Putamen (tissue), 1 donor: ENCODE measurements around the gene ZDHHC11B.

Experiments
- DNase-seq: peaks from one replicate; pipeline ENCODE4 v3.0.0-alpha.2; 2016; ENCODE audit warnings: low spot score

Gene ZDHHC11B

DNA sequence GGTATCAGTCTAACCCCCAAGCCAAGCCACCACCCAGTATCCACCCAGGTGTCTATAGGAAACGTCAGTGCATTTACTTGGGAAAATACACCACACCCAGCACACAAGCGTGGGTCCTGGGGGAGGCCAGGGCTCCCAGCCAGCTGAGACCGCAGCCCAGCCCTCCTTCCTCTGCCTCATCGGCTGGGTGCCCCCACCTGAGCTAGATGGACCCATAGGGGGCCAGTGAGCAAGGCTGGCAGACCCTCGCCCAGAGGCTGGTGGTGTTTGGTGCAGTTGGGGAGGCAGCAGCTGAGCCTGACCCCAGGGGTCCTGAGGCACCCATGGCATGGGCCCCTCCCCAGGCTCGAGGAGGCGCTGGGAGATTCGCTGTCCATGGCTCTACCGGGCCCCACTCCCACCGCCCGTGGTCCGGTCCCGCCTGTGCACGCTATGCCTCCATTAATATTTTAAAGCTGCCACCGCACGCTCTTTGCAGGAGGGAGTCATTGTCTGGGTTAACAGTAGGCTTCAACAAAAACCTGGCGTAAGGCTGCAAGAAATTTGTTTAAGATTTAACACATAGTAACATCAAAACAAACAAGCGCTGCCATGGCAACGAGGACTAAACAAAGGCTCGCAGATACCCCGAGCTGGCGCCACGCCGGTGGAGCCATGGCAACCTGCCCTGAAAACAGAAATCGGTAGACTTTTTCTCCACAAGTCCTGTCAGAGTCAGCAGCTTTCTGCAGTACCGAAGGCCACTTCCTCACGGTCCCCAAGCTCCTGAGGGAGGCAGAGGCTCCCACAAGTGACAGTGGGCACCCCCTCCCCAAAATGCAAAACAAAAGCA, 112.0 kb downstream of the ZDHHC11B start:
- peak; percentile 60 for DNase-seq

DNA sequence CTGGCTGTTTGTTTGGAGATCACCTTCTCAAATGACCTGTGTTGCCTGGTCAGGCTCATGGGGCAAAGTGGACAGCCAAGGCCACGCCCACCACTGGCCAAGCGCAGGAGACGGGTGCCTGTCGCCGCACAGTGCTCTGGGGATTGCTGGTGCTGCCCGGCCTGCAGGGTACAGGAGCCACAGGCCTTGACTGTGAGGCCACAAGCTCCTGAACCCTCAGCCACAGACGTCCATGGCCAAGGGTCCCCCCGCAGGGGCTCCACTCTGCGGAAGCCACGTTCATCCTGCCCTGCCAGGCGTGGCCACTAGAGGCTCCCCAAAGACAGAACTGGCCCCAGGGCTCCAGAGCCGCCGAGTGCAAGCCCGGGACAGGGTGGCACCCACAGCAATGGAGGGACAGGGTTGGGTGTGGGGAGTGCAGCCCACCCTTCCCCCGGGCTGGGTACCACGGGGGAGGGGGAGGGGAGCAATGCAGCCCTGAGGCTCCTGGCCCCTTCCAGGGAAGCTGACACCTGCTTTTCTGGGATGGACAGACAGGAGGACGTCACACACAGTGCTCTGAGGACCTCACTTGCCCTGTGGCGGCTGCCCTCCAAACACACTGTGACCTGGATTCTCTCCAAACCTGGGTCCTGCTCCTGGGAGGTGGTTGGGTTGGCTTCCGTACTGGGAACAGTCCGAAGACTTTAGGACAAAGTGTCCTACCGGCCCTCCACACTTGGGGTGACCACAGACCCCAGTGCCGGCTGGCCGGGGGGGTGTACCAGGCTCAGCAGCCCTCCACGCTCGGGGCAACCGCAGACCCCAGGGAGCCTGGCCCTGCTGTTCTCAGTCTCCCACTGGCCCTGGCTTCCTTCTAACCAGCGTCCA, 112.8 kb downstream of the ZDHHC11B start:
- DNase-seq: peak; percentile 86

DNA sequence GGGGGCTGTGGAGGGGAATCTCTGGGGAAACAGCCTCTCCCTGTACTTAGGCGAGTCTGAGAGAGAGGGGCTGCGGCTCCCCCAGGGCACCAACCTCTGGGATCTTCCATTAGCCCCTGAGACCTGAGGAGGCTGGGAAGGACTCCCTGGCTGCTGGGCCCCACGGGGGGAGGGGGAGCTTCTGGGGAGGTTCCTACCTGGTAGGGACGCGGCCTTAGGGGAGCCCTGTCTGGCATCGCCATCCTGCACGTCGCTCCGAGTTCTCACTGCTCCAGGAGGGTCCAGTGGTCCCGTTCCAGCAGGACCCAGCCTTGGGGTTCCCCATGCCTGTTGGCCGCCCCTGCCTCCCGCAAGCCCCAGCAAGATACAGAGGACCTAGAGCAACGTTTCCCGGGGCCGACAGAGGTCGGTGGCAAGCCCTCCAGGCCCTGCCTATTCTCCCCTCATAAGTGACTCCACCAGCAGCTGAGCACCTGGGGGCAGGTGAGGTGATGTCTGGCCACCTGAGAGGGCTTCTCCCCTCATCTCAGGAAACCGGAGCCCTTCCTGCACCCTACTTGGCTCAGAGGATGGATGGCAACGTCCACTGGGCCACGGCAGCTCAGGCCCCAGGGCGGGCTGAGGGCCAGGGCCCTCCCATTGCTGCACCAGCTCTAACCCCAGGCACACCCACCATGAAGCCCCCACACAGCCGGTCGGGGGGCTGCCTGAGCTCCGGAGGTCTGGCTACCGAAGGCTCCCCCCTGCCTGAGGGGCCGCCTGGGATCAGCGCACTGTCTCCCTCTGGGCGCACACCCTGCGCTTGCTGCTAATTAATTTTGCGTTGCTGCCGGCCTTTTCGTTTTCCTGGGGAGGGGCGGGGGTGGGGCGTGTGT, 113.9 kb downstream of the ZDHHC11B start:
- DNase-seq: no peak

DNA sequence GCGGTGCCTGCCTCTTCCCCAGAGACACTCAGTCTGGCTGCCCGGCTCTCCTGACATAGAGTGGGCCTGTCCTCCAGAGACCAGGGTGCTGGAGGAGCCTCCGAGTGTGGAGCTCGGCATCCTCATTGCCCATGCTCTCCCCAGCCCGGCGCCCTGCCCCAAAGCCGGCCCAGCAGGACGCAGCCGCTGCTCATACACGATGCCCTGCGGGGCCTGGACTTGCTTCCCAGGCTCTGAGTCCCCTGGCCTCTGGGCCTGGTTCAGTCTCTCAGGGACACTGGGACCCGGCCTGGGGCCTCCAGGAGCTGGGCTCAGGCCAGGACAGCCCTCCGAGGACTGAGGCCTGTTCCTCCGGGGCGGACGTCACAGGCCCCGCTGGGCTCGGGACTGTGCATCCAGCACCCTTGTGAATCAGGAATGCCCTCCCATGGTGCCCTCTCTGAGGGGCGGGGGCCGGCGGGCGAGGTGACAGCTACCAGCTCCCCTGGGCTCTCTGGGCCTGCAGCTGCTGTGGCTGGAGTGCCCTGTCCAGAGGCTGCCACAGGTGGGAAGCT, 114.6 kb downstream of the ZDHHC11B start:
- no peak for DNase-seq

GRCh38 chr5:669111-669841, 115.3 kb downstream of the ZDHHC11B start:
- peak; percentile 98 for DNase-seq

- peak; percentile 61 for DNase-seq
Observed at GRCh38 chr5:668283-668995, 116.1 kb downstream of the ZDHHC11B start.

GRCh38 chr5:666816-667498, 117.6 kb downstream of the ZDHHC11B start:
- no peak for DNase-seq

- no peak for DNase-seq
Observed at GRCh38 chr5:665956-666711, 118.4 kb downstream of the ZDHHC11B start.

DNA sequence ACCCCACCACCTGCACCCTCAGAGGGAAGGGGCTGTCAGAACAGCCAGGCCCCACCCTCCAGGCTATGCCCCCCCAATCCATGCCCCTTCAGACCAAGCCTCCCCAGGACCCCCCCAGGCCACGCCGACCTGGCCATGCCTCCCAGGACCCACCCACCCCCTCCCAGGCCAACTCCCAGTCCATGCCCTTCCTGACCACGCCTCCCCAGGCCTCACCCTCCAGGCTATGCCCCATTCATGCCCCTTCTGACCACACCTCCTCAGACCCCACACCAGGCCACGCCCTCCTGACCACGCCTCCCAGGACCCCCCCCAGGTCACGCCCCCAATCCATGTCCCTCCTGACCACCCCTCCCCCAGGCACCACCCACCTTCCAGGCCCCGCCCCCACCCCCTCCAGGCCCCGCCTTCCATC, 119.0 kb downstream of the ZDHHC11B start:
- no peak for DNase-seq

- no peak for DNase-seq
Observed at GRCh38 chr5:664994-665360, 119.6 kb downstream of the ZDHHC11B start.

DNA sequence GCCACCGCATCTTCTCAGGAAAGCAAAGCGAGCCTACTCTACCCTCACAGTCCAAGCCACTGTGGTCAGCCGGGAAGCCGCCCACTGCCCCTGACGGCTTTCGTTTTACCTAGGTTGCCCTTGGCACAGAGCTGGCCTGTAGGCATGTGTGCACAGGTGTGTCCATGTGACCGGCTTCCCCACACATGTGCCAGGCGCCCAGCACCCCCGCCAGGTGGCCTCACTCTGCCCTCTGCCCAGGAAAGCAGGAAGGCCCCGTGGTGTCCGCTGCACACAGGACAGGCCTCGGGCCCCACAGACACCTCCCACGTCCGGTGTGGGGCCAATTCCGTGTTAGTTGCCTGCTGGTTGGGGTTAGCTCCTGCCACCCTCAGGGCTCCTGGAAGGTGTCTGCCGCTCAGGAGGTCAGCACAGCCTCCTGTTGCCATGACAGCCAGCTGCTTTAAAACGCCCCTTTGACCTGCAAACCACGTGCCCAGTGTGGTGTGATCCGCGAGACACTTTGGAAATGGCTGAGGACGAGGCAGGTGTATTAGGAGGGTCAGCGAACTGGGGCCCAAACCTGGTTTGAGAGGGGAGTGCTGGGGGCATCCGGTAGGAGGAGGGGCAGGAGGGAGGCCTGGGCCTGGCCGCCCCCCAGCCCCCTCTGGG, 120.1 kb downstream of the ZDHHC11B start:
- no peak for DNase-seq

GRCh38 chr5:663436-664342, 120.8 kb downstream of the ZDHHC11B start:
- DNase-seq: no peak

GRCh38 chr5:662751-663435, 121.6 kb downstream of the ZDHHC11B start:
- no peak for DNase-seq

GRCh38 chr5:661891-662750, 122.4 kb downstream of the ZDHHC11B start:
- no peak for DNase-seq

- no peak for DNase-seq
Observed at GRCh38 chr5:660491-661030, 124.0 kb downstream of the ZDHHC11B start.
